Breast epithelium (tissue), 3 donors: Measurements from ENCODE around the gene CCDC28B.
A peak's percentile ranks its signal among the peaks of the same experiment; 100 is the strongest.

ENCODE experiments used
- CTCF ChIP-seq, 3 donors: fragments of 450-650 bp; IDR thresholded peaks; one replicate each; pipeline ENCODE4 v1.5.1; 2016 to 2017; ENCODE audit warnings: antibody characterized with exemption in 3 of 3, mild to moderate bottlenecking in 3 of 3, moderate library complexity in 3 of 3
- POLR2A ChIP-seq: fragments of 450-650 bp; IDR thresholded peaks from one replicate; pipeline ENCODE4 v1.6.1; 2016; ENCODE audit warnings: antibody characterized with exemption, mild to moderate bottlenecking, moderate library complexity
- POLR2AphosphoS5 ChIP-seq, 3 donors: sonication (generic); formaldehyde crosslinking; IDR thresholded peaks; one replicate each; pipeline ENCODE4 v1.6.1; 2017; ENCODE audit warnings: antibody characterized with exemption in 3 of 3

DNA sequence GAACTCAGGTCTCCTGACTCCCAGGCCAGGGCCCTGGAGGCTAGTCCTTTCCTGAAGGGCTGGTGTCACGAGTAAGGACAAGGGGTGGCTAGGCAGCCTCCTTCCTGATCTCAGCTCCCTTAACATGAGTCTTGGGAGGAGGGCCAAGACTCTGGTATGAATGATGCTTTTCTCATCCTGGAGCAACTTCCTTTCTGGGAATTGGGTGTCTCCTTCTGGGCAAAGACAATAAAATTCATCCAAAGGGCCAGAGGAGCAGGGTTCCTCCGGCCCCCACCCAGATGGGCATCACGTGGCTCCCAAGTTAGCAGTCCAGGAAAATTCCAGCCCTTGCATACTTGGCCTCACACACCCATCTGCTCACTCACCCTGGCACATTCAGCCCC is 46.5 kb downstream of the CCDC28B start, which contains the start of gene FAM167B:
- TF ChIP-seq CTCF (IDR thresholded peaks at IDR 0.05) (no peak), POLR2A (no peak), POLR2AphosphoS5 (IDR thresholded peaks at IDR 0.05) (peak; percentile 36 to 68 (median 57))
